ENCODE measurements around the gene PTGR3. TPM values are rescaled to one million over a fixed set of nuclear protein-coding genes. Genes with fewer than 3 reads are reported as not detected.
A peak's percentile ranks its signal among the peaks of the same experiment; 100 is the strongest.

Gene PTGR3
- total RNA-seq, 4 donors from 2014 or later = 12.2 to 25.2 (median 16.7) TPM

DNA sequence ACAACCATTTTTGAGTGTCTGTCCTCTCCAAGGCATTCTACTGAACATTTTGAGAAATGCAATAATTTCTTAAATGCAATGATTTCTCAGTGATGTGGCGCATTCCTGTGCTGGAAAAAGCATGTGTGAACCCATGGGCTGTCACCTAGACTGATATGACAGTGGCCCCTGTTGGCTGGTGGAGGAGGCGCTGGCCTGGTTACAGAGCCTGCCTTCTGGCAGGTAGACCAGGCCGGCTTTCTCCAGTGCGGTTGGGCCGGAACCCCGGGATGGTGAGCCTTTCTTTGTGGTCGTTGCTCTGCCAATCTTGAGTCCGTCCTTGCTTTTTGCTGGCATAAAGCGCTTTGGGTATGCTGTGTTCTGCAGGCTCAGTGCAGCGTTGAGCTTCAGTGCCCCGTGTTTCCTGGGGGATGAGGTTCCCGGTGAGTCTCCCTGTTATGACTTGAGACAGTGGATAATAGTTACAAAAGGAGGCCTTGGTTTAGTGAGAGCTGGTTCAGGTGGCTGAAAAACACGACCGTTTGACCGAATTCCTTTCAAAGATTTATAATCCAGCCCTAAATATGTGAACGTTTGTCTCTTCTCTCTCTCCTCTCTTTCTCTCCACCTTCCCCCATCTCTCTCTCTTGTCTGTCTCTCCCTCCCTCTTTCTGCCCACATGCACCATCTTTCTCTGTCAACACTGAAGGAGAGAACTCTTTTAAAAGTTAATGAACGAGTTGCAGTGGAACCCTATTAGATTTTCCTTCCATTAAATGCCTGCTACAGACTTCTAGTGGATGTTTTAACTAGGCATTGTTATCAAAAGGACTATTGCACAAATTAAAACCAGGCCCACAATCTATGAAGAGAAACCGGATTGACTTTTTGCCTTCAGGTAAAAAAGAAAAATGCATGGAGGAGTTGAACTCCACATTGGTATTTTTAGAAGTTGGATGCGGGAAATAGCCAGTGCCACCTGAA lies 35.7 kb upstream of the PTGR3 start:
- DNase-seq = no peak
- Histone ChIP-seq H3K27ac (no peak overlapping the region), H3K27me3 (no peaks in the 10 kb centered on the region), H3K9me3 (no peaks in the 10 kb centered on the region), H3K36me3 (no peaks in the 10 kb centered on the region), H3K4me1 (peaks cover 15 to 54% (median 19%) of the 10 kb centered on the region in 3 donors), H3K4me3 (no peak overlapping the region)
- TF ChIP-seq POLR2A (IDR thresholded peaks at IDR 0.05) = no peak
- TF ChIP-seq, protein P1, sequence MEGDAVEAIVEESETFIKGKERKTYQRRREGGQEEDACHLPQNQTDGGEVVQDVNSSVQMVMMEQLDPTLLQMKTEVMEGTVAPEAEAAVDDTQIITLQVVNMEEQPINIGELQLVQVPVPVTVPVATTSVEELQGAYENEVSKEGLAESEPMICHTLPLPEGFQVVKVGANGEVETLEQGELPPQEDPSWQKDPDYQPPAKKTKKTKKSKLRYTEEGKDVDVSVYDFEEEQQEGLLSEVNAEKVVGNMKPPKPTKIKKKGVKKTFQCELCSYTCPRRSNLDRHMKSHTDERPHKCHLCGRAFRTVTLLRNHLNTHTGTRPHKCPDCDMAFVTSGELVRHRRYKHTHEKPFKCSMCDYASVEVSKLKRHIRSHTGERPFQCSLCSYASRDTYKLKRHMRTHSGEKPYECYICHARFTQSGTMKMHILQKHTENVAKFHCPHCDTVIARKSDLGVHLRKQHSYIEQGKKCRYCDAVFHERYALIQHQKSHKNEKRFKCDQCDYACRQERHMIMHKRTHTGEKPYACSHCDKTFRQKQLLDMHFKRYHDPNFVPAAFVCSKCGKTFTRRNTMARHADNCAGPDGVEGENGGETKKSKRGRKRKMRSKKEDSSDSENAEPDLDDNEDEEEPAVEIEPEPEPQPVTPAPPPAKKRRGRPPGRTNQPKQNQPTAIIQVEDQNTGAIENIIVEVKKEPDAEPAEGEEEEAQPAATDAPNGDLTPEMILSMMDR (IDR thresholded peaks at IDR 0.05) = peak in 5 of 6 experiments; percentile 6 to 51 (median 31)
- 44 to 50% methylated on average over 17 of the region's 19 CpGs for WGBS, 2 donors
- intact Hi-C loops (cut with DNase I) = loop anchor here (5.0 kb wide), 1 partner anchor 32 kb away; the partner anchor contains the start of gene TSHZ1

DNA sequence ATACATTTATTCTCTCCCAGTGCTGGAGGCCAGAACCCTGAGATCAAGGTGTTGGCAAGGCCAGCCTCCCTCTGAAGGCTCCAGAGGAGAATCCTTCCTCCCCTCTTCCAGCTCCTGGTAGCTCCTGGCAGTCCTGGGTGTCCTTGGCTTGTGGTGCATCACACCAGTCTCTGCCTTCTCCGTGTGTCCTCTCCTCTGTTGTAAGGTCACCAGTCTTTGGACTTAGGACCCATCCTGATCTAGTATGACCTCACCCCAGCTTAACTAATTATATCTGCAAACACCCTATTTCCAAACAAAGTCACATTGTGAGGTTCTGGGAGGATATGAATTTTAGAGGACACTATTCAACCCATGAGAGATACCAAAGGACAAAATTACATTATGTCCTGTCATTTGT lies 32.8 kb upstream of the PTGR3 start:
- WGBS, 2 donors = 86% methylated on average over 1 of the region's 1 CpG
- intact Hi-C loops (cut with DNase I) = no loop called here

DNA sequence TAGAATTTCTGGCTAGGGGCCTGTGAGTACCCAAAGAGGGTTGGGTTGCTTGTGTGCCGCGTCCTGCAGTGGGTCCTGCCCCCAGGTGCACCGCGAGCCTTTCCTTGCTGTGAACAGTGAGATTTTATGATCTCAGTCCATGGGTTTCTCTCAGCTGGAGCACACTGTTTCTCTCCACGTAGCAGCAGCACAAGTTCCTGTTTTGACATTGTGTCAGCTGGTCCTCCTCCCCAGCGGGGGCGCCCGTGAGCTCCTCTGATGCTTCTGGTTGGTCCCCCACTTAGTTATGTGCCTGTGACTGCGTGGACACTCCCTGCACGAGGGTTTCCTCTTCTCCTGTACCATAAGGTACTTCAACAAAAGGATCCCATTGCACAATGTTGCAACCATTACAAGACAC lies 31.5 kb upstream of the PTGR3 start:
- H3K9me3 ChIP-seq = no peaks in the 10 kb centered on the region
- no peaks in the 10 kb centered on the region for H3K27me3 ChIP-seq
- no peak overlapping the region for H3K4me3 ChIP-seq
- H3K4me1 ChIP-seq = peaks cover 0 to 33% (median 4%) of the 10 kb centered on the region in 3 donors
- intact Hi-C loops (cut with DNase I) = no loop called here
- H3K36me3 ChIP-seq = peaks cover 0 to 8% (median 0%) of the 10 kb centered on the region in 3 donors
- TF ChIP-seq, protein P1 (IDR thresholded peaks at IDR 0.05) = no peak
- TF ChIP-seq POLR2A (IDR thresholded peaks at IDR 0.05) = no peak
- H3K27ac ChIP-seq = no peak overlapping the region
- WGBS, 2 donors = 87 to 90% methylated on average over 10 of the region's 10 CpGs
- no peak for DNase-seq

More for the DNA sequence above, 32.8 kb upstream of the PTGR3 start:
- no peak for TF ChIP-seq POLR2A (IDR thresholded peaks at IDR 0.05)
- TF ChIP-seq, protein P1 (IDR thresholded peaks at IDR 0.05) = no peak
- DNase-seq = no peak
- H3K9me3 ChIP-seq = no peaks in the 10 kb centered on the region
- H3K27ac ChIP-seq = no peak overlapping the region
- H3K4me1 ChIP-seq = peaks cover 2 to 45% (median 6%) of the 10 kb centered on the region in 3 donors
- no peaks in the 10 kb centered on the region for H3K27me3 ChIP-seq
- no peak overlapping the region for H3K4me3 ChIP-seq
- H3K36me3 ChIP-seq = no peaks in the 10 kb centered on the region

DNA sequence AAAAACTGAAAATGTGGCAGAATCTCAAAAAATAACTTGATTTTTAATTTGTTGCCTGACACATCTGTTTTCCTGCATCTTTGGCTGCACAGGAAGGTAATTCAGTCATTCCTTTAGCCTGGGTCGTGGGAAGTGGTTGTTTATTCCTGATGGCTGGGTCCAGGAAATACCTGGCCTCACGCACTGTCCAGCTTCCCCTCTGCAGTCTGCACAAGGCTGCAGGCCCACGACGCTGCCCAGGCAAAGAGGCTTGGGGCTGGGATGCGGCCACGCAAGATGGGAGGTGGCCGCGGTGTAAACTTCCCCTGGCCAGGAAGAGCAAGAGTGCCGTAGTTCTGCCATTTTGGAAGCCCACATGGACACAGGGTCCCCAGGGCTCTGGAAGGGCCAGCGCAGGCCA lies 29.8 kb upstream of the PTGR3 start:
- Histone ChIP-seq H3K36me3 (peaks cover 0 to 14% (median 0%) of the 10 kb centered on the region in 3 donors), H3K4me1 (peaks cover 0 to 16% (median 4%) of the 10 kb centered on the region in 3 donors), H3K27ac (no peak overlapping the region), H3K9me3 (no peaks in the 10 kb centered on the region), H3K4me3 (no peak overlapping the region), H3K27me3 (no peaks in the 10 kb centered on the region)
- 93% methylated on average over 6 to 7 of the region's 10 CpGs for WGBS, 2 donors
- intact Hi-C loops (cut with DNase I) = no loop called here
- DNase-seq = no peak
- no peak for TF ChIP-seq POLR2A (IDR thresholded peaks at IDR 0.05)
- TF ChIP-seq, protein P1 (IDR thresholded peaks at IDR 0.05) = no peak

DNA sequence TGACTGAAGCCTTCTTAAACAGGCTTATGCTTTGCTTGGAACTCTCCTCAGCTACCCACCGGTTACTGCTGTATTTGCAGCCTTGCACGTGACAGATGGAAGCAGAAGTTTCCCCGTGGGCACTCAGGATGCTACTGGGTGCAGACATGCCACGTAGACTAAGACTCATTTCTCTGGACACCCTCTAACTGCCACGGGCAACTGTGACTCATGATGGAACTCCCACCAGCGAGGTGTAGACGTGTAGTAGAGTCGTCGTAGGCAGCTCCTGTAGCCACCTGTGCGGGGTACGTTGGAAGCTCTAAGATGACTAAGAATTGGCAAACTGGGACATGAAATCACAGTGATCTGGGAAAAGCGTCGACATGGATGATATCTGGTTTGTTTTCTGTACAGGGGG lies 29.2 kb upstream of the PTGR3 start:
- H3K27ac ChIP-seq = no peak overlapping the region
- no peak overlapping the region for H3K4me3 ChIP-seq
- DNase-seq = no peak
- H3K27me3 ChIP-seq = no peaks in the 10 kb centered on the region
- peaks cover 0 to 19% (median 4%) of the 10 kb centered on the region in 3 donors for H3K4me1 ChIP-seq
- H3K36me3 ChIP-seq = peaks cover 0 to 14% (median 0%) of the 10 kb centered on the region in 3 donors
- intact Hi-C loops (cut with DNase I) = no loop called here
- H3K9me3 ChIP-seq = no peaks in the 10 kb centered on the region
- TF ChIP-seq POLR2A (IDR thresholded peaks at IDR 0.05) = no peak
- TF ChIP-seq, protein P1 (IDR thresholded peaks at IDR 0.05) = no peak
- 34 to 75% methylated on average over 6 to 9 of the region's 13 CpGs for WGBS, 2 donors

All from esophagus squamous epithelium (tissue), 5 donors.